ENCODE results near the gene RET. TPM values are rescaled to one million over a fixed set of nuclear protein-coding genes. Genes with fewer than 3 reads are reported as not detected.
A peak's percentile ranks its signal among the peaks of the same experiment; 100 is the strongest.

Gene RET
- total RNA-seq, 4 donors from 2014 or later = 0.23 to 2.1 (median 0.78) TPM

DNA sequence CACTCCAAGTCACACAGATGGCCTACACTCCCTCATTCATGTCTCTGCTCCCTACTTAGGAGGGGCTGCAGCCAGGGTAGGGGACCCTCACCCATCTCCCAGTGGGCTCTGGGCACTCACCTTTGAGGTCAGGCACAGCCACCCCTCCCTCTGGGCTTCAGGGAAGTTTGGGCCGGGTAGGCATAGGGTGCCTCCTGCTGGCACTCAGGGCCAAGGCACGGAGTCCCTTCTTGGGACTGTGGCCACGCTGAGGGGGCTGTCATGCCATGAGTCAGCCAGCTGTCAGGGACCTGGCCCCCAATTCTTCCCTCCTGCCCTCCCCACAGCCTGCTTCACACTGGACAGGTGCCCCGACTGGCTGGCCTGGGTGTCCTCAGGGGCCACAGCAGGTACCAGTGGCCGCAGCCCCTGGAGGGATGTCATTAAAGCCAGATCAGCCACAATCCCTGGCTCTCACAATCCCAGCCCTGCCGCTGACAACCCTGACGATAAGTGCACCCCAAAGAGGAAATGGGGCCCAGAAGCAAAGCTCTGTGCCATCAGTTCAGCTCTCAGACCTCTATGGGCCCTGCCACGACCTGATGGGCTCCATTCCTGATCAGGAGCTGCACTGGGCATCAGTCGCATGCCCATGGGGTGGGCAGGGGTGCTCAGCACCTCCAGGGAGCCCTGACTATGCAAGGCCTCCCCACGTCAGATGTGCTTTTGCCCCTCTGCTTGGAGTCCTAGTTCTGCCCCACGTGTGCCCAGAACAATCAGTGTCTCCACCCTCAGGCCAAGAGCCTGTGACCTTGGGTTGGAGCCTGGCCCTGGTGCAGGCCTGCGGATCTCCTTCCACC lies 34.1 kb upstream of the RET start:
- 73% methylated on average over 4 of the region's 12 CpGs for WGBS
- no peak overlapping the region for H3K4me3 ChIP-seq

DNA sequence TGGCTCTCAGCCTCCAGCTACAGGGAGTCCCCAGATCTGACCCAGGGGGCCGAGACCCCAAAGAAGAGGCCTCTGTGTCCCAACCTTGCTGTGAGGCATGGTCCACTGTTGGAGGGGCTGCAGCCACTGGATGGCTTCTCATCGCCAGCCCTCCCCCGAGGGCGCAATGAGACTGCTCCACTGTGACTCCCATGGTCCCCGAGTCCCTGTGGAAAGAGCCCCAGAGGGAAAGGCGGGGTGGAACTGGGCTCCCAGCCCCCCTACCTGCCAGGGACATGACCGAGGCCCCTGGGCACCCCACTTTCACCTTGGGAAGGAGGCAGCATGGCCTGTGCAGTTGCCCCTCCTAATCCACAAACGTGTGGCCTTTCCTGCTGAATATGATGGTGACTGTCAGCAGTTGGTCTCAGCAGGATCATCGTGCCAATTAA lies 33.5 kb upstream of the RET start:
- Histone ChIP-seq H3K27ac (no peak overlapping the region), H3K4me1 (no peaks in the 10 kb centered on the region), H3K9me3 (no peaks in the 10 kb centered on the region), H3K4me3 (no peak overlapping the region), H3K36me3 (no peaks in the 10 kb centered on the region), H3K27me3 (peaks cover 5% of the 10 kb centered on the region)
- WGBS = 60% methylated on average over 1 of the region's 9 CpGs
- TF ChIP-seq EP300 (IDR thresholded peaks at IDR 0.05) (no peak), POLR2AphosphoS5 (IDR thresholded peaks at IDR 0.05) (no peak), POLR2A (IDR thresholded peaks at IDR 0.05) (no peak)
- TF ChIP-seq, protein P1, sequence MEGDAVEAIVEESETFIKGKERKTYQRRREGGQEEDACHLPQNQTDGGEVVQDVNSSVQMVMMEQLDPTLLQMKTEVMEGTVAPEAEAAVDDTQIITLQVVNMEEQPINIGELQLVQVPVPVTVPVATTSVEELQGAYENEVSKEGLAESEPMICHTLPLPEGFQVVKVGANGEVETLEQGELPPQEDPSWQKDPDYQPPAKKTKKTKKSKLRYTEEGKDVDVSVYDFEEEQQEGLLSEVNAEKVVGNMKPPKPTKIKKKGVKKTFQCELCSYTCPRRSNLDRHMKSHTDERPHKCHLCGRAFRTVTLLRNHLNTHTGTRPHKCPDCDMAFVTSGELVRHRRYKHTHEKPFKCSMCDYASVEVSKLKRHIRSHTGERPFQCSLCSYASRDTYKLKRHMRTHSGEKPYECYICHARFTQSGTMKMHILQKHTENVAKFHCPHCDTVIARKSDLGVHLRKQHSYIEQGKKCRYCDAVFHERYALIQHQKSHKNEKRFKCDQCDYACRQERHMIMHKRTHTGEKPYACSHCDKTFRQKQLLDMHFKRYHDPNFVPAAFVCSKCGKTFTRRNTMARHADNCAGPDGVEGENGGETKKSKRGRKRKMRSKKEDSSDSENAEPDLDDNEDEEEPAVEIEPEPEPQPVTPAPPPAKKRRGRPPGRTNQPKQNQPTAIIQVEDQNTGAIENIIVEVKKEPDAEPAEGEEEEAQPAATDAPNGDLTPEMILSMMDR (IDR thresholded peaks at IDR 0.05) = no peak
- DNase-seq (ENCODE audit: low spot score in 2 of 2) = no peak

More for the DNA sequence above, 34.1 kb upstream of the RET start:
- H3K27me3 ChIP-seq = no peaks in the 10 kb centered on the region
- H3K9me3 ChIP-seq = no peaks in the 10 kb centered on the region
- H3K36me3 ChIP-seq = no peaks in the 10 kb centered on the region
- no peaks in the 10 kb centered on the region for H3K4me1 ChIP-seq
- peak; percentile 57 to 72 for DNase-seq (ENCODE audit: low spot score in 2 of 2)
- TF ChIP-seq, protein P1 (IDR thresholded peaks at IDR 0.05) = no peak
- TF ChIP-seq EP300 (IDR thresholded peaks at IDR 0.05) (no peak), POLR2AphosphoS5 (IDR thresholded peaks at IDR 0.05) (no peak), POLR2A (IDR thresholded peaks at IDR 0.05) (no peak)
- H3K27ac ChIP-seq = no peak overlapping the region

DNA sequence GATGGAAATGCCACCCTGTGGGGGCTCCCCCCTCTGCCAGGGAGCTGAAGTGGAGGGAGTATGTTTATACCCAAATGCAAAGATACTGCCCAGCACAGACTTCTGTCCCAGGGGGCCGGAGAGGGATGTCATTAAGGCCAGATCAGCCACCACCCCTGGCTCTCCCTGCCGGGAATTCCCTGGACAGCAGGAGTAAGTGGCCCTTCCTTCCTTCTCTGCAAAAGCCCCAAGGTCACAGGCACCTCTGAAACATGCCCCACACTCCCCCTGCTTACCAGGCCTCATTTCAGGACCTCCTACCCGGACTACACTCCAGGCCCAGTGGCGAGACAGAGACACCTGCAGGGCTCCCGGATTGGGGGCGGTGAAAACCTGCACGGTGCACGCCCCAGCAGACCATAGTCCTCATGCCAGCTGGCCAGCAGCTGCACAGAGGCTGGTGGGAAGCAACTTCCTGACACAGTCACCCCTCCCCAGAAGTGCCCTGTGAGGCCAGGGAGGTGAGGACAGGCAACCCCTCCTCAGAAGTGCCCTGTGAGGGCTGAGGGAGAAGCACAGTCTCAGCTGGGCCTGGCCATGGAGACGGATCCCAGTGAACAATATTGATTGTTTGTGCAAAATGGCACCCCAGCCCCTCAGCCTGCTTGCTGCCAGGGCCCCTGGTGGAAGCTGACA lies 33.0 kb upstream of the RET start:
- Histone ChIP-seq H3K4me1 (no peaks in the 10 kb centered on the region), H3K36me3 (no peaks in the 10 kb centered on the region), H3K27ac (no peak overlapping the region), H3K4me3 (no peak overlapping the region), H3K27me3 (peaks cover 6% of the 10 kb centered on the region), H3K9me3 (no peaks in the 10 kb centered on the region)
- peak in 1 of 2 donors; percentile 64 for DNase-seq (ENCODE audit: low spot score in 2 of 2)
- TF ChIP-seq POLR2A (IDR thresholded peaks at IDR 0.05) (no peak), EP300 (IDR thresholded peaks at IDR 0.05) (no peak), POLR2AphosphoS5 (IDR thresholded peaks at IDR 0.05) (no peak)
- TF ChIP-seq, protein P1 (IDR thresholded peaks at IDR 0.05) = no peak
- WGBS = no CpG with 5 or more reads among the region's 9 CpGs

DNA sequence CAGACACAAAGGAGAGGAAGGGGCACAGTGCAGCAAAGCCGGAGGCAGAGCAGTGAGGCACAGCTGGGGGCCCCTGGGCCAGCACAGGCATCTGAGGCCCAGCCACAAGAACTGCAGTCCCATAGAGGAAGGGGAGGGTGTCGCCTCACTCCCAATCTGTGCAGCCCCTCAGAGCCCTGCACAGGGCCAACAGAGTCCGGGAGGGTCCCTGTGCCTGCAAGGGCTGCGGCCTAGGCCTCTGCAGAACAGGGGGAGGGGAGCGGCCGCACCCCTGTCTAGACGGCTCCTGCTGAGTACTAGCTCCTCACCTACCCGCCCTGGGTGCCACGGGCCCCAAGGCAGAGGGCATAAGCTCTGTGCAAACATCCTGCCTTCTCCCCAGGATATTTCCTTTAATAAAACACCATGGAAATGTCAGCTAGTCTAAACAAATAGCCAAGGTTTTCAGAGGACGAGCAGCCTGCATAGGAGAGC lies 32.4 kb upstream of the RET start:
- Histone ChIP-seq H3K9me3 (no peaks in the 10 kb centered on the region), H3K27me3 (peaks cover 6% of the 10 kb centered on the region), H3K36me3 (no peaks in the 10 kb centered on the region), H3K4me3 (no peak overlapping the region), H3K27ac (no peak overlapping the region), H3K4me1 (no peaks in the 10 kb centered on the region)
- WGBS = 91% methylated on average over 8 of the region's 10 CpGs
- peak in 1 of 2 donors; percentile 54 for DNase-seq (ENCODE audit: low spot score in 2 of 2)
- TF ChIP-seq POLR2AphosphoS5 (IDR thresholded peaks at IDR 0.05) (no peak), POLR2A (IDR thresholded peaks at IDR 0.05) (no peak), EP300 (IDR thresholded peaks at IDR 0.05) (no peak)
- TF ChIP-seq, protein P1 (IDR thresholded peaks at IDR 0.05) = no peak
